Hippocampal formation (tissue), 2 donors: ENCODE results near the gene GDPD5.

ENCODE experiments used
- DNase-seq, 2 donors: peaks; one replicate each; lab custom pipeline; 2025; lab: John Stamatoyannopoulos, UW

GDPD5 gene

DNA sequence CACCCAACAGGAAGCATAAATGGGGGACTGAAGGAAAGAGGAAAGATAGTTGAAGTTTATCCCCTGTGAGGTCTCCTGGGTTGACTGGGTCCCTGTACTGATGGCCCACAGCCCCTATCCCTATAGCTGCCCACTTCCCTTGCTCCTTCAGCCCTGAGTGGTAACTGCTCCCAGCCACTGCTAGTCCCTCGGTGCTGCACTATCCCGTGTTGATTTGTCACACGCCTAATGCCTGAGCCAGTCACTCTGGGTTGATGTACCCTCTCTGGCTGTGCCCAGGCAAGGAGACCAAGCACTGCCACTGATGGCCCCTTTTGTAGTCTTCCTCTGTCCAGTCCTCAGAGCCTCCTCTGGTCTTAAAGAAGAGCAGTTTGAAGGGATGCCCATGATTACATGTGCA lies 9.6 kb downstream of the GDPD5 start:
- DNase-seq: no peak

DNA sequence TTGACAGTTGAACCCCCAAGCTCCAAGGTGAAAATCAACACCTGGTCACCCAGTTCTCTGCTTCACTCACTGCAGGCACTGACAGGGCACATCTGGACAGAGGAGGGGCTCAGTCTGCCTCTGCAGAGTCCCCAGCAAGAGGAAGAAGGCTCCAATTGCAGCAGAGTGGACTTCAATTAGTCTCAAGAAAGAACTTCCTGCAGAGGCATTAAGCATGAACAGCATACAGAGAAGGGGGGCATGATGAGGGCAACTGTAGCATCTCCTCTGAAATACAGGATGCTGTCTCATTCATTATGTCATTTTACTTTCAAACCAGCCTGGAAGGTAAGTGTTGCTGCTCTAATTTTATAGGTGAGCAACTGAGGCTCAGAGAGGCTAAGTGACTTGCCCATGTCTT lies 11.1 kb downstream of the GDPD5 start:
- no peak for DNase-seq

DNA sequence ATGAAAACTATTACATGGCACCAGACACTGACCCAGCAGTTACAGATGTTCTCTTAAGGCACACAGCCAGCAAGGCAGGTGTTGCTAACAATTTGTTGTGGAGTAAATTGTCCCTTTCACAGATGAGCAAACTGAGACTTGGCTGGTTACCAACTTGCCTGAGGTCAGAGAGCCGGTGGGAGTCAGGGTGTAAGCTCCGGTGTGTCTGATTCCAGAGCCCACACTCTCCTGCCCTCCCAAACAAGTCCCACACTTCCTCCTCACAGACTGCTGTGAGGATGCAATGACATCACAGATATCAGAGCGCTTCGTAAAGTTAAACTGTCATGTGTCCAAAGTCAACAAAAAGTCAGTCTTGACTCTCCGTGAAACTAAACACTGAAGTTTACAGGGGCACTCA lies 12.5 kb downstream of the GDPD5 start:
- DNase-seq: no peak

DNA sequence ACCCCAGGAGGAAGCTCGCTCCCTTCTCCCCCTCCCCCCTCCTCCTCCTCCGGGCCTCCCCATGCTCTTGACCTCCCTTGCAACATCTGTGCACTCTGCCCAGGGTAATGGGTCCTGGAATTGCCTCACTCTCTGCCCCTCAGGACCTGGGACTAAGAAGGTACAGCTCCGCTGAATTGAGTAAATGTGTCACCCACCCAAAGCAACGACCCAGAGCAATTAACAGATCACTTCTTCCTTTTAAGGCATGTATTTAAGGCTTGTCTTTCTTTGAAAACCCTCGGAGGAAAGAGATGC lies 15.1 kb downstream of the GDPD5 start:
- no peak for DNase-seq

DNA sequence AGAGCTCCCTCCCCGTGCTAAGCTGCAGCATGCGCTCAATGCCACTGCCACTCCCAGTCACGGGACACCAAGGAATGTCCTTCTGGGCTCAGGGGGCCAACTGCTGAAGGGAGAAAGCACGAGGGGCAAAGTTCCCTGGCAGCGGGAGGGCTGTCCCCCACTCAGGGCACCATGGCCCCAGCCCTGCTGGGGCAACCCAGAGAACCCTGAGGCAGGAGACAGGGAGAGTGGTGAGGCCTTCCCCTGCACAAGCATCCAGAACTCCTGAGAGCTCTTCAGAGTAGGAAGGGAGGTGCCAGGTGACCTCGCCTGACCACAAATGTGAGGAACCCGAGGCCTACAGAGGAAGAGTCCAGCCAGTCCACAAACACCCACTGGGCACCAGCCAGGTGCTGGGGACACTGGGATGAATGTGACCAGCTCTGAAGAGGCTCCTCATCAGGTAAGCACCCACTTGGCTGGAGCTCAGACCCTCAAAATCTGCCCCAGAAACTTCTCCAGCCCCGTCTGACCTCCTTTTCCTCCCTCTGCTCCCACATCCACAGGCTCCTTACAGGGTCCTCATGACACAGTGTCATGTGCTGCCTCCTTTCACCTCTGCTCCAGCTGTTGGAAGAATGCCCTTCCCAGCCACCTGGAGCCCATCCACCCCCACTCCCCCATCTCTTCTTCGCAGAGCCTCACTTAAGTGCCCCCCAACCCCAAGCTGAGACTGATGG lies 15.6 kb downstream of the GDPD5 start:
- no peak for DNase-seq

DNA sequence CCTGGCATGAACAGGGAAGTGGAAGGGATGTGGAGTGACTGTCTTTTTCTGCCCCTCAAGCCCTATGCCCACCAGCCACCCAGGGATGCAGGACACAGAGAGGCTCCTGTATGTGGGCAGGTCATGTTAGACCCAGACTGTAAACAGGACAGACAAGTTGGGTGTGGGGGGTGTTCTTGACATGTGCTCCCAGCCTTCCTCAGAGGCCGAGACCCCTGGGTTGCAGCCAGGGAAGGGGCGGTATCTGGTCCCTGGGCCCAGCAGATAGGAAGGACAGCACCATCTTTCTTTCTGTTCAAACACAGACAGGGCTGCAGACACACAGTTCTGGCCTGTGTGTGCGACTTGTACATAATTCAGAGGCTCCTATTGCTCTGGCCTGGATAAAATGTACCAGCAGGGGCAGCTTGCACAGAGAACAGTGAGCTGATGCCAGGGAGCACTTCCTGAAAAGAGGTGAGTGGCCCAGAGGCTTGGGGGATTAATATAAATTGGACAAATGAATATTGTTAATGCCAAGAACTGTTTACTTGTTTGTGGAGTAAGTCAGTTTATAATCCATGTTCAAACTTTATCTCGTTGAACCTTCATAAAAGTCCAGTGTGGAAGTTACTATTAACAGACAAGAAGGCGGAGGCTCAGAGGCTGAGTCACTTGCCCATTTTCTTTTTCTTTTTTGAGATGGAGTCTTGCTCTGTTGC lies 16.6 kb downstream of the GDPD5 start:
- DNase-seq: no peak

DNA sequence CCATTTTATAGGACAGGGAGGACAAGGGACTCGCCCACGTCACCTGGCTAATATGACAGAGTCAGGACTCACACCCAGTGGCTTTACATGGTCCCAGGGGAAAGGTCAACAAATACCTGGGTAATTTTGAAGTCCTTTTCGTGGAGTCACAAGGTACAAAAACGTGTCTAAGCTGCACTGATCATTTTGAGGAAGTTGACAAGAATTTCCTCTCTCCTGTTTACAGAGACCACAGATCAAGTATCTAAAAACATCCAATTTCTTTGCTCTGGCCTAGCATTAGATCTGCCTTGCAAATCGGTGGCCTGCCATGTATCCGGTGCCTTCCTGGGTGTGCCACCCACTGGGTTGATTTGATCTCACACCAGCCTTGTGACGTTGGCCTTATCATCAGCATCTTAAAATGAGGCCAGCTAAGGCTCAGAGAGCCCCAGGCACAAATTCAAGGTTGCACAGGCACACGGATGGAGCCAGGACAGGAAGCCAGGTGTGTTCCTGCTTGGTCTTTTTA lies 17.6 kb downstream of the GDPD5 start:
- DNase-seq: no peak

DNA sequence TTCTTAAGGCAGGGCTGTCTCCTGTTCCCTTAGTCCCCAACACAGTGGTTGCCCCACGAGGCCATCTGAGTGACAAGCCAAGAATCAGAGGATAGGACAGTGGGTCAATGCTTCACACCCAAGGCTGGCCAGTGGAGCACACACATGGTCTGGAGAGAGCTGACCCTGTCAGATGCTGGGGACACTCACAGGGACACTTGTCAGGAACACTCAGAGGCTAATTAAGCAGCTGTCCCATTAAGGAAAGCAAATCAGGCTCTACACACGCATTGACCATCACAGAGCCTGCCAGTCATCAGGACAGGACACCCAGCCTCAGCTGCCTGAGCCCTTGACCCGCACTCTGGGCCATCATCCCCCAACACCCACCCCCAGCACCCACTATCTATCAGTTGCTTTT lies 18.2 kb downstream of the GDPD5 start:
- no peak for DNase-seq

DNA sequence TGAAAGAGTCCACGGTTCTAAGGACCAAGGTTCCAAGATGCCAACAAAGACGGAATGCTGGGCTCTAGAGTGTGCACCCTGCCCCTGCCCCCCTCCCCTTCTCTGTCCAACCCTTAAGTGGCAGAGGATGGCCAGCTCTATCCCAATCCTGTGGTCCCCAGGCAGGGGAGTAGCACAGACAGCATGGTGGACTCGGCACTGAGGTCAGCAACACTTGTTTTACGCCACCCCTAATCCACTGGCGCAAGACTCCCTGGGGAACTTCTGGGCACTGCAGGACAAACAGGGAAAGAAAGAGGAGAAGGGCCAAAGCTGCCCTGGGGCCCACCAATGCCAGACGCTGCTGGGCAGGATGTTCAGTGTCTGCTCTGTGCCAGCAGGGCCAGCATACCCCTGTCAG lies 18.9 kb downstream of the GDPD5 start:
- no peak for DNase-seq

DNA sequence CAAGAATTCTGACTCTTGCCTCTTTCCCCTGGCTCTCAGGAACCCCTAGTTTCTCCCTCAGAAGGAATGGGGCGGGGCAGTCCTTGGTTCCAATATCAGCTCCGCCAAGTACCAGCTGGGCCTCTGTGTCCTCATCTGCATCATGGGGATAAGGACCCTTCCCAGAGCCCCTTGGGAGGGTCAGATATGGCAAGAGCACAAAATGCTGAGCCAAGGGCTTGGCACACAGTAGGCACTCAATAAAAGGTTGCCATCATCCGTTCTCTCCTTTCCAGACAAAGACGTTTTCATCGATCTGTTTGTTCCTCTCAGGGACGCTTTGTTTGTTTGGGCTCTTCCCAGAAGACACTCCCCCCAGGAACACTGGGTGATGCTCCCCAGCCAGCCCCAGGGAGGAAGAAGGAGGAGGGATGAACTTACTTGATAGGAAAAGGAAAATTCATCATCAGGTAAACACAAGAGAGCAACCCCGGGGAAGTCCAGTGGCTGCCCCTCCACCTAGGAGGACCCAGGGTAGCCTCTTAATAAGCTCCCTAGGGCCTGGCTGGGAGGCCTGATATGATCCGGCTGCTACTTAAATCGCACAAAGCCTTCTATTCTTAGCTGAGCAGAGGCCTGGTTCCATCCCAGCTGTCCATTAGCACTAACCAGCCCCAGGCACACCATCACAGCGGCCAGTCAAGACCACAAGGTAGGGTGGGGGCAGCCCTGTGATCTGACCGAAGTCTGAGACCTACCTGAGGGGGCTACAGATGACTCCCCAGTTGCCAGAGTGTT lies 19.6 kb downstream of the GDPD5 start:
- DNase-seq: no peak

DNA sequence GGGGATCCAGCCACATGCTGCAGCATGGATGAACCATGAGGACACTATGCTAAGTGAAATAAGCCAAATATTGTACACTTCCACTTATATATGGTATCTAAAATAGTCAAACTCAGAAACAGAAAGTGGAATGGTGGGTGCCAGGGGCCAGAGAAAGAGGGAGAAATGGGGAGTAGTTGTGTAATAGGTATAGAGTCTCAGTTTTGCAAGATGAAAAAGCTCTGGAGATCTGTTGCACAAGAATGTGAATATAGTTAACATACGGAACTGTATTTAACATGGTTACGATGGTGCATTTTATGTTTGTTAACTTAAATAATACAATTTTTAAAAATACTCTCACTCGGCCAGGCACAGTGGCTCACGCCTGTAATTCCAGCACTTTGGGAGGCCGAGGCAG lies 21.2 kb downstream of the GDPD5 start:
- no peak for DNase-seq

DNA sequence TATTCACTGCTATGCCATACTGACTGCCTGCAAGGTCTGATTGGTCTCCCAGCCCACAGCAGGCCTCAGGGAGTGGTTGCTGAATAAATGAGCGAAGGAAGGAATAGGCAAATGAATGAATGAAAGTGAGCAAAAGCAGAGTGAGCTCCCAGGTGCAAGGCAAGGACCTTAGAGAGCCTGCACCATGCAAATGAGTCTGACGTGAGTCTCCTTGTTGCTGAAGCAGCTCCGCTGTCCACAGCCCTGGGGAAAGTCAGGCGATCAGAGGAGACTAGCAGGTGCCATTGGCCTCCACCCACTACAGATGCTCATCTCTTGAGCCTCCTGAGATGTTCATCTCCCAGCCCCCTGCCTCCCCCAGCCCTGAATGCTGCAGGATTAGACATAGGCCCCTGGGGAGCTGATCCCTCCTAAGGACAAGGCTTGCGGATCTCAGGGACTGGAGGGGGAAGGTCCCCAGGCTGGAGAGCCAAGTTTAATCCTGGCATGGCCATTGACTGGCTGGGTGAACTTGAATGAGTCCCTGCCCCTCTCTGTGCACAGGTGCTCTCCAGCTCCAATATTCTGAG lies 22.1 kb downstream of the GDPD5 start:
- no peak for DNase-seq

DNA sequence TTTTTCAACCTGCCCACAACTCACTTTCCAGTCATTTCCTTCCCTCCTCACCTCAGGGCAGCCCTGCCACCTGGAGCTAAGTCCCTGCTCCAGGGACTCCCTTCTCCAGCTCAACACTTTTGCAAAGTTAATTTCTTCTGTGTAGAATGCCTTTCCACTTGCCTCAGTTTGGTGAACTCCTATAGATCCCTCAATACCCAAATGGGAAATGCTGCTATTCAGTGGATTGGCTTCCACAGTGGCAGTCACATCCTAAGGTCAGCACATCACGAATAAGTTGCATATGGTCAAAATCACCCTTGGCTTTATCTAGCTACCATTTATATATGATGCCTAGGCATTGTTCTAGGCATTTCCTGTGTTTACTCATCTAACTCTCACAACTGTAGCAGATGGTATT lies 23.6 kb downstream of the GDPD5 start:
- no peak for DNase-seq

DNA sequence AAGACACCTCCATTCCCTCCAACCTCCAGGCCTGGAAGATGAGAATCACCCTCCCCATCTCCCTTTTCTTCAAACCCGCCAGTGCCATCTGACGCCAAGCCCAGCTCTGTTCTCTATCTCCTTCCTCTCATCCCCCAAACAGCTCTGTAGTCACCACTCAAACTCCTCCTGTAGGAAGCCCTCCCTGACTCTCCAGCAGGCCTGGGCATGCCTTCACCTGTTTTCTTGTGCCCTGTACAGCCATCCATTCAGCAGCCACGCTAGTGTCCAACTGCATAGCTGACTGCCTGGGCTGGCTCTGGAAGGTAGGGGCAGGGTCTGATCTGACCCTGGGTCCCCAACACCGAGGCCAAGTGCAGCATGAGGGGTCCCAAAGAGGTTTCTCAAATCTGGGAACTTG lies 25.0 kb downstream of the GDPD5 start:
- no peak for DNase-seq

DNA sequence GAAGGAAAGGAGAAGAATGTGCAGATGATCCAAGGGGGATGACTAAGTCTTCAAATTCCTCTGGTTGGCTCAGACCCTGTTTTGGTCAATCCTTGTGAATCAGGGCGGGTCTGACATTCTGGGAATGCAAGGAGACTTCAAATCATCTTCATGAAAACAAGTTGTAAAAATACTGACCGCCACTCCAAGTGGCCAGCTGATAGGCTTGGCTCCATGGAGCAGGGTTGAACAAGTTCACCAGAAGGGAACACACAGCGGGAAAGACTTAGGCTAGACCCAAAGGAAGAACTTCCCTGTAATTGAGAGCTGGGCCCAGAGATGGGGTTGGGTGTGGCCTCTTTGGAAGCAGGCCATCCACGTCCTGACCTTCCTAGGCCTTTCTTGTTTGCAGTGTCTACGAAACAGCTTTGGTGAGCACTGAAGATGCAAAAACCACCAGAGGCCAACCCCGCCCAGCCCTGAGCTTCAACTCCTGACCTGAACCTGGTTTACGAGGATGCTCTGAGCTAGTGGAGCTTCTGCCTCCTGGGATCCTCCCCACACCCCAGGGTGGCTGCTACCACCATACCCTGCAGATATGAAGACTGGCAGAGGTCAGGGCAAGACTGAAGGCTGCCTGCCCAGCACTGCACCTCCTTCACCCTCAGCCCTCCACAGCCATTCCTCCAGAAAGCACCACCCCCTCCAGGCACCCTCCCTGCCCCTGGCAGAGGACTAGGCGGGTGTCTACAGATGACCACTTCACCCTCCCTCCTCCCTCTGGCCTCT lies 26.1 kb downstream of the GDPD5 start:
- no peak for DNase-seq

DNA sequence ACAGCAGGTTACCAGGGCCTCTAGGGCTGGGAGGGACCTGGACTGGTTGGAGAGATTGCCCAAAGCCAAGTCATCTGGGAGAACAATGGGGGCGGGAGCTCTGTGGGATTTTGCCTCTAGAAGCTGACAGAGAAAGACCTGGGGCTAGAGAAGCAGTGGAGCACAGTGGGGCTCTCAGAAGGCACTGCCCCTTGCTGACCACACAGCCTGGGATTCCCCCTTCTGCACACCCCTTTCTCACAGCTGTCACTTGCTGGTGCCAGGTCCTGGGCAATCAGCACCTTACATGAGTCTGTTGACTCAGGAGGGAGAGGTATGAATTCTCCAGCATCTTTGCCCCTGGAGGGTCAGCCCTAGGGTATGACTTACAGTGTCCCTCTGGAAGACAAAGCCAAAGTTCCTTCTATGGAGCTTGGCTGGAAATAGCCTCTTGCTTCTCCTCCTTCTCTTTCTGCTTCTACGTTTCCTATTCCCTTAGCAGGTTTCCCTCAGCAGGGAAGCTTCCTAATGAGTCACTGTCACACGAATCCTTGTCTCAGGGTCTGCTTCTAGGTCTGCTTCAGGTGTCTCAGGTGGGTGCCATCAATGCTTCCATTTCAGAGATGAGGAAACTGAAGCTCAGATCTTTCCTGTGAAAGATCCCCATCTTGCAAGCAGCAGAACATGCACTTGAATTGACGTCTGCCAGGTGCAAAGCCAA lies 27.0 kb downstream of the GDPD5 start:
- no peak for DNase-seq

DNA sequence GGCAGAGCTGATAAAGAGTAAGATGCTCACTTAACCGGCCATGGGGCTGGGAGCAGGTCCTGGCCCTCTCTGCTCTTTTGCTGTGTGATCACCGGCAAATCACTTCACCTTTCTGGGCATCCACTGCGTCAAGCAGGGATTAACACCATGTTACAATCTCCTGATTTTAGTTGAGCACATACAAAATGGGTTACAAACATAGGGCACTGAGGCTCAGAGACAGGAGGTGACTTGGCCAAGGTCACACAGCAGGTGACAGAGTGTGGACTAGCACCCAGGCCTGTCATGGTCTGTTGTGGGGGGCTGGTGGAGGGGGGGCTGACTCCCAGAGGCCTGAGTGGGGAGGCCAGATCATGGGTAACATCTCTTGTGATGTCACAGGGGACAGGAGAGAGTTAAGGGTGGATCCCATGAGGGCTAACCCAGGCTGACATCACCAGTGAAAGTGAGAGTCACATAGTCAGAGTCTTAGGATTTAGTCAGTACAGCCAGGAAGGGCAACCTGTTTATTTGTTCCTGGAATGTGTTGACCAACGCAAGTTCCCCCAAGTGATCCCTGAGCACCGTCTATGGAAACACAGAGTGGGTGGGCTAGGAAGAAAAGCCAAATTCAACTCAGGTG lies 27.8 kb downstream of the GDPD5 start:
- DNase-seq: no peak

DNA sequence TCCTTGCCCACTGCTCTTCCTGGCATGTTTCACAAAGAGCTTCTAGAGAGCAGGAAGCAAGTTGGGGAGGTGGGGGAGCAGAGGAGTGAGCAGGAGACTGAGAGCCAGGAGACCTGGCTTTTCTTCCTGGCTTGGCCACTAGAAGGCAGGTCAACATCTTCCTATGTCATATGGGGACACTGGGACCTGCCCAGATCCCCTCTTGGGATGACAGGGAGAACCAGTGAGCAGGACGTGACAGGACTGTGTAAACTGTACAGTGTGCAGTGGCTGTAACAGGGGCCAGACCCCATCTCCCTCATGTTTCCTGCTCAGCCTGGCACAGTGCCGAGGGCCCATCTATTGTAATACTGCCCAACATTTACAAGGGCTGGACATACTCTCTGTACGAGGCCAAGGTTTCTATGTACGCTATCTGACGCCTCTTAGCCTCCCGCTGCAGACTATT lies 29.4 kb downstream of the GDPD5 start:
- no peak for DNase-seq

DNA sequence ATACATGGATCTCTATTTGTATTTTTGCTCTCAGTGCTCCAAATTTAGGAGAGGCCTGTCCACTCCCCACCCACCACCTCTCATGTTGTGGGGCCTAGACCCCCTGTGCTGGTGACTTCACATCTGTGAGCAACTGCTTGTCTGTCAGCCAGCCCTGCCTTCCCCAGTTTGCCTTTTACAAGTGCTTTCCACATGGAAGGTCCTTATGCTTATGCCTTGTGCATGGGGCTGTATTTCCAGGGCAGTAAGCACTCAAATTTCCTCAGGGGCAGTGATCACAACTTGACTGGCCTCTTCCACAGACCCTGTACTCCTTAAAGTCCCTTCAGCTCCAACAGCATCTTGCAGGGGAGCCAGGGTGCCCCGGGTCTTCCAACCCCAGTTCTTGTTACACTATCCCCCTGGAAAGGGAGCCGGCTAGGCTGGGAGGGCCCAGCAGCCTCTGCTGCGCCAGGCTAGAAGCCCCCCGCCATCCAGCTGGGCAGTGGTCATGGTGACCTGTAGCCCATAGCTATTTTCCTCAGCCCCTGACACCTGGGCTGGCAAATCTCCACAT lies 29.9 kb downstream of the GDPD5 start:
- DNase-seq: no peak

DNA sequence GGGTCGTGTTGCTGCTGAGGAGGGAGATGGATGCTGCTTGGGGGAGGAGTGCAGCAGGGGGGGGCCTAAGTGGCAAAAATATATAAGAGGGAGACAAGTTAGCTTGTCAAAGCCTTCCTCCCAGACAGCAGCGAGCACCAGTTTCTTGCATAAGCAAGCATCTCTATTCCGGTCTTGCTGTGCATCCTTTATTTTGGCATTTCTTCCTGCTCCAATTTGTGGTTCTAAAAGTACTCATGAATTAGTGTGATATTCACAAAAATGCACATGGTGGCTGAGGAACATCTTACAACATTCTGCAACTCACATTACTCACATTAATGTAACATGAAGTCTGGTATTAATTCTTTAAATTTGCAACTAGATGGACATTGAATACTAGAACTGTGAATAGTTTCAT lies 32.1 kb downstream of the GDPD5 start:
- DNase-seq: no peak
